ENCODE data around the gene SQOR.
A peak's percentile ranks its signal among the peaks of the same experiment; 100 is the strongest.

SQOR gene

GRCh38 chr15:45634432-45635190 lies at the start of gene SQOR:
TSS of gene SQOR (plus strand) at chr15:45635029. CDS start at chr15:45658924, 23,895 bp downstream.
- peak; percentile 61 for TF ChIP-seq NFIC (IDR thresholded peaks at IDR 0.05)
- no peak for TF ChIP-seq YY1 (IDR thresholded peaks at IDR 0.05; ENCODE audit: low read depth)
- no peak for TF ChIP-seq RAD21 (IDR thresholded peaks at IDR 0.05; ENCODE audit: low read depth)
- TF ChIP-seq USF1 (IDR thresholded peaks at IDR 0.05): peak; percentile 71
- peak; percentile 70 for TF ChIP-seq TAF1 (IDR thresholded peaks at IDR 0.05; ENCODE audit: low read depth)
- TF ChIP-seq REST (IDR thresholded peaks at IDR 0.05; ENCODE audit: low read depth): no peak
- no peak for TF ChIP-seq ZBTB7A (IDR thresholded peaks at IDR 0.05; ENCODE audit: low read depth)
- TF ChIP-seq EGR1 (IDR thresholded peaks at IDR 0.05): peak; percentile 58; the same call in 1 of the 2 replicates
- peak; percentile 73; the same call in 1 of the 2 replicates for TF ChIP-seq CEBPB (IDR thresholded peaks at IDR 0.05)
- TF ChIP-seq TEAD4 (IDR thresholded peaks at IDR 0.05): no peak
- TF ChIP-seq MAX (IDR thresholded peaks at IDR 0.05): peak; percentile 50; the same call in 1 of the 2 replicates
- TF ChIP-seq TCF12 (IDR thresholded peaks at IDR 0.05; ENCODE audit: low read depth): peak; percentile 64; the same call in 1 of the 2 replicates
- TF ChIP-seq EP300 (IDR thresholded peaks at IDR 0.05; ENCODE audit: borderline replicate concordance): no peak
- TF ChIP-seq FOXM1 (IDR thresholded peaks at IDR 0.05; ENCODE audit: borderline replicate concordance, low read depth): no peak
- TF ChIP-seq CREB1 (IDR thresholded peaks at IDR 0.05; ENCODE audit: low read depth): no peak

- no peak for TF ChIP-seq NFIC (IDR thresholded peaks at IDR 0.05)
- TF ChIP-seq TCF12 (IDR thresholded peaks at IDR 0.05; ENCODE audit: low read depth): no peak
- no peak for TF ChIP-seq ZBTB7A (IDR thresholded peaks at IDR 0.05; ENCODE audit: low read depth)
- no peak for TF ChIP-seq RAD21 (IDR thresholded peaks at IDR 0.05; ENCODE audit: low read depth)
- no peak for TF ChIP-seq TEAD4 (IDR thresholded peaks at IDR 0.05)
- no peak for TF ChIP-seq EGR1 (IDR thresholded peaks at IDR 0.05)
- TF ChIP-seq MAX (IDR thresholded peaks at IDR 0.05): no peak
- TF ChIP-seq USF1 (IDR thresholded peaks at IDR 0.05): no peak
- no peak for TF ChIP-seq TAF1 (IDR thresholded peaks at IDR 0.05; ENCODE audit: low read depth)
- no peak for TF ChIP-seq EP300 (IDR thresholded peaks at IDR 0.05; ENCODE audit: borderline replicate concordance)
Measured at GRCh38 chr15:45585069-45585791, 49.6 kb upstream of the SQOR start.

GRCh38 chr15:45586125-45586524 lies 48.7 kb upstream of the SQOR start:
- TF ChIP-seq FOXM1 (IDR thresholded peaks at IDR 0.05; ENCODE audit: borderline replicate concordance, low read depth) (no peak), USF1 (IDR thresholded peaks at IDR 0.05) (no peak), CEBPB (IDR thresholded peaks at IDR 0.05) (no peak), REST (IDR thresholded peaks at IDR 0.05; ENCODE audit: low read depth) (no peak), TCF12 (IDR thresholded peaks at IDR 0.05; ENCODE audit: low read depth) (no peak), EGR1 (IDR thresholded peaks at IDR 0.05) (no peak), TAF1 (IDR thresholded peaks at IDR 0.05; ENCODE audit: low read depth) (no peak), EP300 (IDR thresholded peaks at IDR 0.05; ENCODE audit: borderline replicate concordance) (no peak), NFIC (IDR thresholded peaks at IDR 0.05) (no peak), MAX (IDR thresholded peaks at IDR 0.05) (no peak), ZBTB7A (IDR thresholded peaks at IDR 0.05; ENCODE audit: low read depth) (no peak), YY1 (IDR thresholded peaks at IDR 0.05; ENCODE audit: low read depth) (no peak), CREB1 (IDR thresholded peaks at IDR 0.05; ENCODE audit: low read depth) (no peak), TEAD4 (IDR thresholded peaks at IDR 0.05) (no peak), RAD21 (IDR thresholded peaks at IDR 0.05; ENCODE audit: low read depth) (no peak)

- TF ChIP-seq NFIC (IDR thresholded peaks at IDR 0.05) (no peak), REST (IDR thresholded peaks at IDR 0.05; ENCODE audit: low read depth) (no peak), RAD21 (IDR thresholded peaks at IDR 0.05; ENCODE audit: low read depth) (no peak), CEBPB (IDR thresholded peaks at IDR 0.05) (no peak), EGR1 (IDR thresholded peaks at IDR 0.05) (no peak), FOXM1 (IDR thresholded peaks at IDR 0.05; ENCODE audit: borderline replicate concordance, low read depth) (no peak), TEAD4 (IDR thresholded peaks at IDR 0.05) (no peak), MAX (IDR thresholded peaks at IDR 0.05) (no peak), TCF12 (IDR thresholded peaks at IDR 0.05; ENCODE audit: low read depth) (no peak), USF1 (IDR thresholded peaks at IDR 0.05) (no peak)
Measured at GRCh38 chr15:45586601-45587094, 48.2 kb upstream of the SQOR start.

Data from Ishikawa (cell line).